Measurements from ENCODE around the gene C4orf50.

The C4orf50 gene

GRCh38 chr4:5976431-5976830 is 41.8 kb downstream of the C4orf50 start:
- no peak for TF ChIP-seq CTCF (IDR thresholded peaks at IDR 0.05; ENCODE audit: low read depth, low read length)

DNA sequence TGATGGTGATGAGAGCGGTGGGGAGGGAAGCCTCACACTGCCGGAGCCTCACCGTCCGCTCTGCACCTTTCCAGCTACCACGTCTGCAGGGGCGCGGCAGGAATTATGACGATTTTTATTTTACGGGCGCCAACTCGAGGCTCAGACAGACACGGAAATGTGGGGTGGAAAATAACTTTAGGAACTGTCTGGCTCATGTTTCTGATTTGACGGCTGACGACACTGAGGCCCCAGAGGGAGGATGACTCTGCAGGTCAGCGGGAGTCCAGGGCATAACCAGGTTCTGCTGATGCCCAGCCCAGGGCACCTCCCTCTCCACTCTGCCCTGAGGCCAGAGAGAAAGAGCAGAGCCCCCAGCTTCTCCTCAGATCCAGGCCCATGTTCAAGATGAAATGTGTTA is 43.9 kb downstream of the C4orf50 start:
- DNase-seq (ENCODE audit: extremely low read depth, low read depth), result no peak
- no peak for TF ChIP-seq CTCF (IDR thresholded peaks at IDR 0.05; ENCODE audit: low read depth, low read length)

More at GRCh38 chr4:5976431-5976830, 41.8 kb downstream of the C4orf50 start:
- no peak for DNase-seq (ENCODE audit: extremely low read depth, low read depth)

GRCh38 chr4:5973486-5974220 is 44.6 kb downstream of the C4orf50 start:
- DNase-seq (ENCODE audit: extremely low read depth, low read depth), result no peak
- TF ChIP-seq CTCF (IDR thresholded peaks at IDR 0.05; ENCODE audit: low read depth, low read length), result no peak

GRCh38 chr4:5973033-5973432 is 45.2 kb downstream of the C4orf50 start:
- DNase-seq (ENCODE audit: extremely low read depth, low read depth), result no peak
- no peak for TF ChIP-seq CTCF (IDR thresholded peaks at IDR 0.05; ENCODE audit: low read depth, low read length)

DNA sequence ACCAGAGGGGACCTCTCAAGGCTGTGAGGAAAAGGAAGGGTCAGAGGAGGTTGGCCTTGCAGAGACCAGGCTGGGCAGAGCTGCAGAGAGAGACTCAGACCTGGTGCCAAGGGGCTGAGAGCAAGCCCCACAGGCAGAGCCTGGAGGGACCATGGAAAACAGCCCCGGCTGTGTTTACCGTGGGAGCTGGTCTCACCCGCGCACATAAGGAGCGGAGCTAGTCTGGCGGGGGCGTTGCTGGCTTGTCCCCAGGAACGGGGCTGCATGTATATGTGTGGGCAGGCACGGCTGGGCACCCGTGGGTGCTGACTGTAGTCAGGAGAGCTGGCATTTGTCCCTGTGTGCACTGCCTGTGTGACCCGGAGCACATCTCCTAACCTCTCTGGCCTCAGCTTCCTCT is 45.7 kb downstream of the C4orf50 start:
- no peak for TF ChIP-seq CTCF (IDR thresholded peaks at IDR 0.05; ENCODE audit: low read depth, low read length)
- no peak for DNase-seq (ENCODE audit: extremely low read depth, low read depth)

- no peak for TF ChIP-seq CTCF (IDR thresholded peaks at IDR 0.05; ENCODE audit: low read depth, low read length)
- DNase-seq (ENCODE audit: extremely low read depth, low read depth), result no peak
Observed at GRCh38 chr4:5971078-5971450, 47.2 kb downstream of the C4orf50 start.

- TF ChIP-seq CTCF (IDR thresholded peaks at IDR 0.05; ENCODE audit: low read depth, low read length), result no peak
- no peak for DNase-seq (ENCODE audit: extremely low read depth, low read depth)
Observed at GRCh38 chr4:5970381-5971077, 47.7 kb downstream of the C4orf50 start.
